Cardiac muscle cell (in vitro differentiated cells and primary cell): ENCODE measurements around the gene CHMP2B. TPM values are rescaled to one million over a fixed set of nuclear protein-coding genes. Genes with fewer than 3 reads are reported as not detected.
"Not testable (repeated sequence)": the region's sequence is repeated elsewhere in the genome, so short reads cannot be mapped to it uniquely, and the experiment has no call there.

Source experiments
- DNase-seq, 2 donors: peaks; one replicate each; pipeline versions ENCODE4 v3.0.0 to v3.0.0-alpha.2; 2010 to 2017; ENCODE audit warnings: low read depth in 1 of 2, low spot score in 1 of 2
- H3K27ac ChIP-seq: fragments of 200-600 bp; sonication (generic); 2 replicates; pipeline ENCODE4 v1.5.1; 2016
- H3K27me3 ChIP-seq: fragments of 200-600 bp; sonication (generic); 2 replicates; pipeline ENCODE4 v1.6.0; 2016; ENCODE audit warnings: control low read depth
- H3K36me3 ChIP-seq: fragments of 200-600 bp; sonication (generic); 2 replicates; pipeline ENCODE4 v1.5.1; 2016; ENCODE audit warnings: control low read depth
- H3K4me1 ChIP-seq: fragments of 200-600 bp; sonication (generic); 2 replicates; pipeline ENCODE4 v1.8.1; 2017; ENCODE audit warnings: low read depth, mild to moderate bottlenecking, mixed run types
- H3K4me3 ChIP-seq: fragments of 200-600 bp; sonication (generic); 2 replicates; pipeline ENCODE4 v1.5.1; 2016; ENCODE audit warnings: mild to moderate bottlenecking
- H3K9me3 ChIP-seq: fragments of 200-600 bp; sonication (generic); 2 replicates; pipeline ENCODE4 v1.5.1; 2017; ENCODE audit warnings: low read depth, mild to moderate bottlenecking, control low read depth
- polyA plus RNA-seq: library from polyadenylated mRNA; unstranded; fragments of >200 nt; fragmentation: Nextera tagmentation; extraction: Ambion mirVana; gene quantifications from 2 replicates; pipeline ENCODE4 v1.2.1, GENCODE V29; 2016
- total RNA-seq: library from RNA; depleted of rRNA; stranded (reverse); fragments of >200 nt; gene quantifications from 2 replicates; pipeline ENCODE4 v1.2.3, GENCODE V29; 2016
- TF ChIP-seq, protein P1 (sequence below): IDR thresholded peaks from 2 replicates; pipeline ENCODE4 v1.5.1; 2012; ENCODE audit warnings: low read depth, mild to moderate bottlenecking, low read length

Gene CHMP2B
- total and polyA plus RNA-seq, 2 experiments from 2014 or later, result 20.0 to 60.2 TPM

DNA sequence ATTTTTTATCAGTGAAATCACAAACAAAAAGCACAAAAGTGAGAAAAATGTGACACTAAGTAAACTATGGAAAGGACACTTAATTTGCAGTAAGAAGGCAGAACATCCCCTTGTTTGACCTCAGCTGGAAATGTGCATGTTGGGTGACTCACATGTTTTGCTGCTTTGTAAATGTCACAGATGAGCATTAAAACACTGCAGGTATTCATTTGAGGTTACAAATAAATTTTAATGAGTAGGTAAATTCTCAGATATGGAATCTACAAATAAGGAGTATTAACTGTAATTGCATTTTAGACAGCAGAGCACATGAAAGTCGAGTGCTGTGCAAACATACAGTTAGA lies 20.3 kb downstream of the CHMP2B start:
- Histone ChIP-seq H3K9me3 (no peaks in the 10 kb centered on the region), H3K4me3 (no peak overlapping the region), H3K4me1 (peaks cover 4% of the 10 kb centered on the region), H3K27me3 (no peaks in the 10 kb centered on the region), H3K27ac (no peak overlapping the region), H3K36me3 (peaks cover 36% of the 10 kb centered on the region)
- peak in 1 of 2 donors; percentile 8 for DNase-seq
- TF ChIP-seq, protein P1, sequence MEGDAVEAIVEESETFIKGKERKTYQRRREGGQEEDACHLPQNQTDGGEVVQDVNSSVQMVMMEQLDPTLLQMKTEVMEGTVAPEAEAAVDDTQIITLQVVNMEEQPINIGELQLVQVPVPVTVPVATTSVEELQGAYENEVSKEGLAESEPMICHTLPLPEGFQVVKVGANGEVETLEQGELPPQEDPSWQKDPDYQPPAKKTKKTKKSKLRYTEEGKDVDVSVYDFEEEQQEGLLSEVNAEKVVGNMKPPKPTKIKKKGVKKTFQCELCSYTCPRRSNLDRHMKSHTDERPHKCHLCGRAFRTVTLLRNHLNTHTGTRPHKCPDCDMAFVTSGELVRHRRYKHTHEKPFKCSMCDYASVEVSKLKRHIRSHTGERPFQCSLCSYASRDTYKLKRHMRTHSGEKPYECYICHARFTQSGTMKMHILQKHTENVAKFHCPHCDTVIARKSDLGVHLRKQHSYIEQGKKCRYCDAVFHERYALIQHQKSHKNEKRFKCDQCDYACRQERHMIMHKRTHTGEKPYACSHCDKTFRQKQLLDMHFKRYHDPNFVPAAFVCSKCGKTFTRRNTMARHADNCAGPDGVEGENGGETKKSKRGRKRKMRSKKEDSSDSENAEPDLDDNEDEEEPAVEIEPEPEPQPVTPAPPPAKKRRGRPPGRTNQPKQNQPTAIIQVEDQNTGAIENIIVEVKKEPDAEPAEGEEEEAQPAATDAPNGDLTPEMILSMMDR, result no peak

DNA sequence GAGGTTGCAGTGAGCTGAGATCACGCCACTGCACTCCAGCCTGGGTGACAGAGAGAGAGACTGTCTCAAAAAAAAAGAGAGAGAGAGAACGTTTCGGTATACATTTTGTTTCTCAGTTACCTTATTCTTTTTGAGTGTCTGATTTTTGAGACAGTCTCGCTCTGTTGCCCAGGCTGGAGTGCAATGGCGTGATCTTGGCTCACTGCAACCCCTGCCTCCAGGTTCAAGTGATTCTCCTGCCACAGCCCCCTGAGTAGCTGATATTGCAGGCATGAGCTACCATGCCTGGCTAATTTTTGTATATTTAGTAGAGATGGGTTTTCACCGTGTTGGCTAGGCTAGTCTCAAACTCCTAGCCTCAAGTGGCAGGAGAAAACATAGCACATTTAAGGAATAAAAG lies 21.1 kb downstream of the CHMP2B start:
- H3K4me1 ChIP-seq, DNase-seq, H3K27me3 ChIP-seq, H3K4me3 ChIP-seq, H3K9me3 ChIP-seq, H3K27ac ChIP-seq: not testable (repeated sequence)
- peaks cover 39% of the 10 kb centered on the region for H3K36me3 ChIP-seq

DNA sequence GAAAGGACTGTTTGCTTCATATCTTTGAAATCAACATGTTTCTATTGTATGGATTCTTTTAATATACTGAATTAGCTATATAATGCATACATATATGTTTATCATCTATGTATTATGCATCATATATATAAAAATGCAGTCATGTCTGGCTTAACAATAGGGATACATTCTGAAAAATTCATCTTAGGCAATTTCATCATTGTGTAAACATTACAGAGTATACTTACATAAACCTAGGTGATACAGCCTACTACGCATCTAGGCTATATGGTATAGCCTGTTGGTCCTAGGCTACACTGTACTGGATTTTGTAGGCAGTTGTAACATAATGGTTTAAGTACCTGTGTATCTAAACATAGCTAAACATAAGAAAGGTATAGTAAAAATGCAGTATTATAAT lies 21.7 kb downstream of the CHMP2B start:
- no peaks in the 10 kb centered on the region for H3K9me3 ChIP-seq
- DNase-seq, result no peak
- TF ChIP-seq, protein P1, result no peak
- H3K4me3 ChIP-seq, result no peak overlapping the region
- H3K36me3 ChIP-seq, result peaks cover 45% of the 10 kb centered on the region
- no peaks in the 10 kb centered on the region for H3K27me3 ChIP-seq
- no peak overlapping the region for H3K27ac ChIP-seq
- peaks cover 4% of the 10 kb centered on the region for H3K4me1 ChIP-seq

DNA sequence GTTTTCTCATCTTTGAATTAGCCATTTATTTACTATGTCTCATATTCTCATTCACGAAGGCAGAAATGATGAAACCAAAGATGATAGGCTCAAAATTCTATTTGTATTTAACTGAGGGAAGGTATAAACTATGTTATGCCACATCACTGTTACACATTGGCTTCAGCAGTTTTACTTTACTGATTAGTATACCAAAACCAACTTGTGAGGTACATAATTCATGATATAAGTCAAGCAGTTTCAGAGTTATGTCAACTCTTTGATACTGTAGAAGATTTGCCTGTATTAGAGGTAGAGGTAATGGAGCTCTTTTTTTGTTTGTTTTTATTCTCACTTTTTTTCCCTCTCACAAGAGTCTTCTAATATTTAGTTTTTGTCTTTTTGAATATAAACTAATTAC lies 22.9 kb downstream of the CHMP2B start:
- Histone ChIP-seq H3K27me3 (no peaks in the 10 kb centered on the region), H3K36me3 (peaks cover 54% of the 10 kb centered on the region), H3K9me3 (no peaks in the 10 kb centered on the region), H3K4me3 (no peak overlapping the region), H3K27ac (no peak overlapping the region), H3K4me1 (peaks cover 4% of the 10 kb centered on the region)
- TF ChIP-seq, protein P1, result no peak
- no peak for DNase-seq

DNA sequence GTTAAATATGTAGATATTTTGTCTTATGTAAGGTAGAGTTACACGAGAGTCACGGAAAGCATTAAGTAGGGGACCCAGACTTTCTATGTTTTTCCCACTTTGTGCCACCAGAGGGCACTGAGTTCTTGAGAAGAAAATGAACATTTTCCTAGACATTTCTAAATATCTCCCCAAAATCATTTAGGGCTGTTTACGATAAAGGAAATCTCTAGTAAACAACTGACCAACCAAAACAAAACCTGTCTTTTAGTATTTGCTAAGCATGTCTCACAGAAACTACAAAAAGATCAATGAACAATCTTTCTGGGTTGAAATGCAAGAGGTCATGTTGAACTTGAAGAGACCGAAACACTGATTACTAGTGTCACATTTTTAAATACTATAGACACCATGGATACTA lies 33.2 kb downstream of the CHMP2B start:
- TF ChIP-seq, protein P1, result peak; percentile 77
- no peak overlapping the region for H3K27ac ChIP-seq
- H3K4me1 ChIP-seq, result no peaks in the 10 kb centered on the region
- no peaks in the 10 kb centered on the region for H3K9me3 ChIP-seq
- H3K27me3 ChIP-seq, result no peaks in the 10 kb centered on the region
- H3K36me3 ChIP-seq, result peaks cover 3% of the 10 kb centered on the region
- DNase-seq, result peak; percentile 63 to 67
- H3K4me3 ChIP-seq, result no peak overlapping the region

DNA sequence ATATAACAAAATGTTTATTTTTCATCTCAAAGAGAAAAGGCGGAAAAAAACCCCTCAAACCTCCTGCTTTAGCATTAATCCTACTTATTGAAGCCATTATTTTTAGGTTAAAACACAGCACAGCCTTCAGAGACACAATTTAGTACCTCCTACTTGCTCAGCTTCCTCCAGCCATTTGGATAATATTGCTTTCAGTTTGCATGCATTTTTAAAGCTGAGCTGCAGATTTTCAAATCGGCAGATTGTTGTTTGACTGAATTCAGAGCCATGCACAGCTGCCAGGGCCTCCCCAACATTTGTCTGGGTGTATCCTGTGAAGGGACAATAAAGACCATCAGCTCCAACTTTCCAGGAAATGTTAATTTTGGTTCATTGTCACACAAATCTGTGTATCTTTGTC lies 34.8 kb downstream of the CHMP2B start:
- Histone ChIP-seq H3K9me3 (no peaks in the 10 kb centered on the region), H3K4me3 (no peak overlapping the region), H3K27ac (no peak overlapping the region), H3K27me3 (no peaks in the 10 kb centered on the region), H3K4me1 (no peaks in the 10 kb centered on the region), H3K36me3 (no peaks in the 10 kb centered on the region)
- TF ChIP-seq, protein P1, result no peak
- no peak for DNase-seq
